ENCODE data around the gene ETF1. TPM values are rescaled to one million over a fixed set of nuclear protein-coding genes. Genes with fewer than 3 reads are reported as not detected.

The ETF1 gene
- polyA plus RNA-seq, 1 experiment, result 107 TPM

DNA sequence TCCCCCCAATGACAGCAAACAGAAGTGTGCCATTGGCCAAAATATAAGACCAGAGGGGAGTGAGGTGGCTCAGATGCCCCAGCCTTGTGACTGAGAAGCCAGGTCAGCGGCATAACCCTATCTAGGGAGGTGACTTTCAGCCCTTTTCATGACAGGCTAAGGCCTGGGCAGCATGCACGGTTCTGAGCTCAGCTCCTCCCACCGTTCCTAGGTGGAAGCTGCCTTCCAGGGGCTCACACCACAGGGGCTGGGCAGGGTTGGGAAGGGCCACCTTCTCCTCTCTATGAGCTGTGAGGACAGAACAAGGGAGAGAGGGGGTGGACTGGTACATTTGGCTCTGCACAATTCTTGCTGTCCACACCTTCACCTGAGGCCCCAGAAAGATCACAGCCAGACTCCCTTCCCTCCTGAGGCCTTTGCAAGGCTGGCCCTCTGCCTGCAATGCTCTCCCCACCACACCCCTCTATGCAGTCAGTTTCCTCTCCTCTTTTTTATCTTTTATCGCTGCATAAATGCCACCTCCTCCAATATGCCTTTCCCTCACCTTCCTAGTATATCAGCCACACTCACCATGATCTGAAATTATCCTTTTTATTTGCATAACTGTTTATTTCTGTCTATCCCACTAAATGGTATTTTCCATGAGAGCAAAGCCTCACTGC is 82.9 kb downstream of the ETF1 start:
- Histone ChIP-seq H3K27ac (ENCODE audit: low read depth, low read length) (no peak overlapping the region), H3K27me3 (ENCODE audit: control insufficient read depth, insufficient read depth, low read length) (peaks cover 2% of the 10 kb centered on the region), H3K9me3 (ENCODE audit: control insufficient read depth, insufficient read depth, low read length) (no peaks in the 10 kb centered on the region; the same call in 1 of the 2 replicates), H3K4me3 (ENCODE audit: low read depth, low read length) (no peak overlapping the region)
- DNase-seq (ENCODE audit: low read depth, low spot score), result no peak
- TF ChIP-seq, protein P1, sequence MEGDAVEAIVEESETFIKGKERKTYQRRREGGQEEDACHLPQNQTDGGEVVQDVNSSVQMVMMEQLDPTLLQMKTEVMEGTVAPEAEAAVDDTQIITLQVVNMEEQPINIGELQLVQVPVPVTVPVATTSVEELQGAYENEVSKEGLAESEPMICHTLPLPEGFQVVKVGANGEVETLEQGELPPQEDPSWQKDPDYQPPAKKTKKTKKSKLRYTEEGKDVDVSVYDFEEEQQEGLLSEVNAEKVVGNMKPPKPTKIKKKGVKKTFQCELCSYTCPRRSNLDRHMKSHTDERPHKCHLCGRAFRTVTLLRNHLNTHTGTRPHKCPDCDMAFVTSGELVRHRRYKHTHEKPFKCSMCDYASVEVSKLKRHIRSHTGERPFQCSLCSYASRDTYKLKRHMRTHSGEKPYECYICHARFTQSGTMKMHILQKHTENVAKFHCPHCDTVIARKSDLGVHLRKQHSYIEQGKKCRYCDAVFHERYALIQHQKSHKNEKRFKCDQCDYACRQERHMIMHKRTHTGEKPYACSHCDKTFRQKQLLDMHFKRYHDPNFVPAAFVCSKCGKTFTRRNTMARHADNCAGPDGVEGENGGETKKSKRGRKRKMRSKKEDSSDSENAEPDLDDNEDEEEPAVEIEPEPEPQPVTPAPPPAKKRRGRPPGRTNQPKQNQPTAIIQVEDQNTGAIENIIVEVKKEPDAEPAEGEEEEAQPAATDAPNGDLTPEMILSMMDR (IDR thresholded peaks at IDR 0.05; ENCODE audit: low read depth, low read length), result no peak
- POLR2A ChIA-PET, result interaction anchor here (0.5 kb wide), 1 partner anchor 26 kb away, joined by 9 read pairs; no protein-coding TSS in a partner anchor
- CTCF ChIA-PET, result interaction anchor here (1.9 to 3.6 kb wide), 2 partner anchors 10 to 44 kb away, joined by 6 to 28 read pairs; no protein-coding TSS in a partner anchor

DNA sequence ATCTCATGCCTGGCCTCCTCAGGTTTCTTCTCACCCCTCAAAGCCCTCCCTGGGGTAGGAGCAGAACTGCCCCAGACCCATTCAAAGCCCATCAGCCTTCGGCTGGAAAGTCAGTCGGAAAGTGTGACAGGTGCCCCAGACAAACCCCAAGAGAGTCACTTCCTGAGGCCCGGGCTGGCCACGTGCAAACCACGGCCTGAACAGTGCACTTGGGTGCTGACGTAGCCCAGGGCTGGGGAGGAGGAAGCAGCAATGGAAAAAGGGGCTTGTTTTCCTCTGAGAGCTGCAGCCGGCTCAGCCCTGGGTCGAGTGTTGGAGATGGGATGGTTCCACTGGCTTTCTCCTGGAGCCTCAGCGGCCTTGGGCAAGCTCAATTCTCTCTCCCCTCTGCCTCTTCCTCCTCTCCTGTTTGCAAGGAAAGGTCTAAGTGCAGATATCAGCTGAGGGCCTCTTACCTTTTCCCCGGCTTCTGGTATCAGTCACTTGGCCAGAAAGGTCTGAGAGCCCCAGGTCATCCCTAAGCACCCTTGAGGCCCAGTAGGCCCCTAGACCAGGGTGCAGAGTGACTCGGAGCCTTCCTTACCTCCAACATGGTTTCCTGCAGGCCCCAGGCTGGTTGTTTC is 83.6 kb downstream of the ETF1 start:
- ChIA-PET CTCF (no interaction called here), POLR2A (no interaction called here)
- H3K4me3 ChIP-seq (ENCODE audit: low read depth, low read length), result no peak overlapping the region
- H3K27ac ChIP-seq (ENCODE audit: low read depth, low read length), result no peak overlapping the region
- TF ChIP-seq, protein P1 (IDR thresholded peaks at IDR 0.05; ENCODE audit: low read depth, low read length), result no peak
- DNase-seq (ENCODE audit: low read depth, low spot score), result no peak
- peaks cover 2% of the 10 kb centered on the region for H3K27me3 ChIP-seq (ENCODE audit: control insufficient read depth, insufficient read depth, low read length)
- no peaks in the 10 kb centered on the region; the same call in 1 of the 2 replicates for H3K9me3 ChIP-seq (ENCODE audit: control insufficient read depth, insufficient read depth, low read length)

DNA sequence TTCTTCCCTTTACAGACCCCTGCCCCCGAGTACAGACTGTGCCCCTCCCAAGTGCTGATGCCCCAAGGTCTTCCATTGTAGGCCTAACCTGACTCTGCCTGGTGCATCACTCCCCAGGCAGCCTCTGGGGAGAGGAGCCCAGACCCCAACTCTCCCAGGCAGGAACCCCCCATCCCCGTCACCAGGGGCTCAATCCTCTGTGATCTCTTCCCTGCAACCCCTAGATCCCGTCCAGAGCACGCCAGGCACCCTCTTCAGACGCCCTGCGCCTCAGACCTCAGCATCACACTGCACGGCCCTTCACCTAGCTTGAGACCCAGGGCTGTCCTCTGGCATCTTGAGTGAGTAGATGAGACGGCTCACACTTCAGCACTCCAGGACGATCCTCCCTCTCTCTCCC is 84.2 kb downstream of the ETF1 start:
- Histone ChIP-seq H3K4me3 (ENCODE audit: low read depth, low read length) (no peak overlapping the region), H3K9me3 (ENCODE audit: control insufficient read depth, insufficient read depth, low read length) (no peaks in the 10 kb centered on the region; the same call in 1 of the 2 replicates), H3K27me3 (ENCODE audit: control insufficient read depth, insufficient read depth, low read length) (peaks cover 2% of the 10 kb centered on the region), H3K27ac (ENCODE audit: low read depth, low read length) (no peak overlapping the region)
- ChIA-PET CTCF (interaction anchor here (1.0 kb wide), 1 partner anchor 9 kb away, joined by 5 read pairs; no protein-coding TSS in a partner anchor), POLR2A (no interaction called here)
- TF ChIP-seq, protein P1 (IDR thresholded peaks at IDR 0.05; ENCODE audit: low read depth, low read length), result no peak
- DNase-seq (ENCODE audit: low read depth, low spot score), result no peak

DNA sequence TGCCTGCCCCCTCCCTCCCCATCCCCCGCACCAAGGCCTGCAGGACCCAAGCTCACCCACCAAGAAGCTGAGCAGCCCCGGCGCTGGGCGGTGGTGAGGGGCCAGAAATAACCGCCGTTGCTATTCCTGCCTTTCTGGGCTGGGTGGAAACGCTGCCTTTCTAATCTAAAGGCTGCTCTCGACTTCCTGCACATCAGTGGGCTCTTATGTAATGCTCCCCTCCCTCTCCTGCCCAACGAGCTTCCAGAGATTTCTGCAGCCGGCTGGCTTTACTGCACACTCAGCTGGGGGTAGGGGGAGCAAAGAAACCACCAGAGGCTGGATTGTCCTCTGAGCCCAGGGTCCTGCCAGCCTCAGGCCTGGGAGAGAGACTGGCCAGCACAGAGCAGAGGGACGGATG is 84.7 kb downstream of the ETF1 start:
- ChIA-PET CTCF (interaction anchor here (1.0 kb wide), 2 partner anchors 8 to 10 kb away, joined by 5 to 6 read pairs; no protein-coding TSS in a partner anchor), POLR2A (no interaction called here)
- peaks cover 2% of the 10 kb centered on the region for H3K27me3 ChIP-seq (ENCODE audit: control insufficient read depth, insufficient read depth, low read length)
- no peak for DNase-seq (ENCODE audit: low read depth, low spot score)
- no peaks in the 10 kb centered on the region; the same call in 1 of the 2 replicates for H3K9me3 ChIP-seq (ENCODE audit: control insufficient read depth, insufficient read depth, low read length)
- H3K4me3 ChIP-seq (ENCODE audit: low read depth, low read length), result no peak overlapping the region
- TF ChIP-seq, protein P1 (IDR thresholded peaks at IDR 0.05; ENCODE audit: low read depth, low read length), result no peak
- H3K27ac ChIP-seq (ENCODE audit: low read depth, low read length), result no peak overlapping the region

All from AG04450 (cell line).